Tibial artery (tissue), 4 donors: ENCODE data around the gene SPRYD4.
A peak's percentile ranks its signal among the peaks of the same experiment; 100 is the strongest.
"Not testable (repeated sequence)": the region's sequence is repeated elsewhere in the genome, so short reads cannot be mapped to it uniquely, and the experiment has no call there.

Experiments used
- DNase-seq, 2 donors: peaks; one replicate each; pipeline ENCODE4 v3.0.0-alpha.2; 2019
- H3K27ac ChIP-seq, 2 donors: fragments of 200-600 bp; sonication (generic) in 1 of 2; 1 replicate in 1 of 2; 2 replicates in 1 of 2; pipeline ENCODE4 v1.5.1; 2018 to 2019; ENCODE audit warnings: mild to moderate bottlenecking in 1 of 2
- H3K27me3 ChIP-seq, 2 donors: fragments of 200-600 bp; sonication (generic) in 1 of 2; one replicate each; pipeline versions ENCODE4 v1.5.1 to v1.6.0; 2016 to 2019
- H3K36me3 ChIP-seq, 3 donors: fragments of 200-600 bp; sonication (generic) in 2 of 3; one replicate each; pipeline ENCODE4 v1.5.1; 2016 to 2019; ENCODE audit warnings: mild to moderate bottlenecking in 2 of 3
- H3K4me1 ChIP-seq, 4 donors: fragments of 200-600 bp; sonication (generic) in 2 of 4; 1 replicate in 3 of 4; 2 replicates in 1 of 4; pipeline ENCODE4 v1.5.1; 2016 to 2019
- H3K4me3 ChIP-seq, 2 donors: fragments of 200-600 bp; sonication (generic) in 1 of 2; 1 replicate in 1 of 2; 2 replicates in 1 of 2; pipeline ENCODE4 v1.5.1; 2018 to 2019; ENCODE audit warnings: mild to moderate bottlenecking in 2 of 2
- H3K9me3 ChIP-seq, 3 donors: fragments of 200-600 bp; sonication (generic) in 1 of 3; one replicate each; pipeline ENCODE4 v1.5.1; 2016 to 2019
- CTCF ChIP-seq, 2 experiments: fragments of 200-600 bp in 1 of 2; fragments of 450-650 bp in 1 of 2; IDR thresholded peaks; one replicate each; pipeline ENCODE4 v1.5.1; 2017 to 2019; ENCODE audit warnings: antibody characterized with exemption in 2 of 2, mild to moderate bottlenecking in 1 of 2, moderate library complexity in 1 of 2
- intact Hi-C: fragments of 100-400 bp; cut with DNase I; formaldehyde crosslinking; loops from one replicate; pipeline ENCODE4 v1.15.0; 2023; ENCODE audit warnings: low total_unique reads

Gene SPRYD4

GRCh38 chr12:56431850-56432249 is 36.5 kb upstream of the SPRYD4 start:
- no peak for TF ChIP-seq CTCF (IDR thresholded peaks at IDR 0.05)
- H3K27me3 ChIP-seq = no peaks in the 10 kb centered on the region
- intact Hi-C loops = no loop called here
- H3K4me3 ChIP-seq = no peak overlapping the region
- H3K9me3 ChIP-seq = no peaks in the 10 kb centered on the region
- no peak overlapping the region for H3K27ac ChIP-seq
- H3K4me1 ChIP-seq = no peaks in the 10 kb centered on the region
- DNase-seq = no peak
- peaks cover 0 to 22% (median 0%) of the 10 kb centered on the region in 3 donors for H3K36me3 ChIP-seq

- intact Hi-C loops = no loop called here
- H3K36me3 ChIP-seq = peaks cover 0 to 4% (median 0%) of the 10 kb centered on the region in 3 donors
- no peaks in the 10 kb centered on the region for H3K4me1 ChIP-seq
- H3K4me3 ChIP-seq = no peak overlapping the region
- no peak for DNase-seq
- no peaks in the 10 kb centered on the region for H3K27me3 ChIP-seq
- no peak for TF ChIP-seq CTCF (IDR thresholded peaks at IDR 0.05)
- H3K9me3 ChIP-seq = no peaks in the 10 kb centered on the region
- H3K27ac ChIP-seq = no peak overlapping the region
Measured at GRCh38 chr12:56434828-56435227, 33.5 kb upstream of the SPRYD4 start.

GRCh38 chr12:56437430-56438176 is 30.8 kb upstream of the SPRYD4 start:
- TF ChIP-seq CTCF (IDR thresholded peaks at IDR 0.05) = no peak
- intact Hi-C loops = no loop called here
- Histone ChIP-seq H3K4me1 (no peaks in the 10 kb centered on the region), H3K27ac (no peak overlapping the region), H3K36me3 (peaks cover 0 to 4% (median 0%) of the 10 kb centered on the region in 3 donors), H3K9me3 (no peaks in the 10 kb centered on the region), H3K27me3 (no peaks in the 10 kb centered on the region), H3K4me3 (no peak overlapping the region)
- no peak for DNase-seq

- H3K36me3 ChIP-seq, H3K4me1 ChIP-seq, H3K9me3 ChIP-seq, H3K27ac ChIP-seq, DNase-seq, H3K27me3 ChIP-seq, intact Hi-C loops, H3K4me3 ChIP-seq: not testable (repeated sequence)
Measured at GRCh38 chr12:56443208-56443607, 25.2 kb upstream of the SPRYD4 start.

- peak; percentile 85 to 93 for DNase-seq
- Histone ChIP-seq H3K27ac (peak within 1 kb of the TSS; percentile 86), H3K4me3 (peak within 1 kb of the TSS; percentile 60 to 89), H3K36me3 (no peaks in the 10 kb centered on the region), H3K9me3 (no peaks in the 10 kb centered on the region), H3K27me3 (peaks cover 0 to 9% of the 10 kb centered on the region in 2 donors), H3K4me1 (peaks cover 0 to 11% (median 2%) of the 10 kb centered on the region in 4 donors)
- peak in 1 of 2 experiments; percentile 4 for TF ChIP-seq CTCF (IDR thresholded peaks at IDR 0.05)
- intact Hi-C loops = no loop called here
Measured at GRCh38 chr12:56448860-56449621, 19.3 kb upstream of the SPRYD4 start, which contains the start of gene TIMELESS. Gene TIMELESS, minus strand, starts transcription at chr12:56449426. Its CDS starts 15,256 bp downstream, at chr12:56434170.

- intact Hi-C loops = no loop called here
- Histone ChIP-seq H3K27me3 (peaks cover 0 to 14% of the 10 kb centered on the region in 2 donors), H3K36me3 (no peaks in the 10 kb centered on the region), H3K9me3 (no peaks in the 10 kb centered on the region), H3K4me3 (peak overlapping the region; percentile 60 to 89), H3K27ac (peak overlapping the region; percentile 86), H3K4me1 (peaks cover 0 to 11% (median 2%) of the 10 kb centered on the region in 4 donors)
- no peak for DNase-seq
- TF ChIP-seq CTCF (IDR thresholded peaks at IDR 0.05) = no peak
Measured at GRCh38 chr12:56449622-56449984, 18.8 kb upstream of the SPRYD4 start.
